ENCODE results near the gene CRTC3. TPM values are rescaled to one million over a fixed set of nuclear protein-coding genes. Genes with fewer than 3 reads are reported as not detected.
"Not testable (repeated sequence)": the region's sequence is repeated elsewhere in the genome, so short reads cannot be mapped to it uniquely, and the experiment has no call there.

CRTC3 gene
- total and polyA plus RNA-seq, 4 donors, result 12.9 to 82.2 (median 44.0) TPM

DNA sequence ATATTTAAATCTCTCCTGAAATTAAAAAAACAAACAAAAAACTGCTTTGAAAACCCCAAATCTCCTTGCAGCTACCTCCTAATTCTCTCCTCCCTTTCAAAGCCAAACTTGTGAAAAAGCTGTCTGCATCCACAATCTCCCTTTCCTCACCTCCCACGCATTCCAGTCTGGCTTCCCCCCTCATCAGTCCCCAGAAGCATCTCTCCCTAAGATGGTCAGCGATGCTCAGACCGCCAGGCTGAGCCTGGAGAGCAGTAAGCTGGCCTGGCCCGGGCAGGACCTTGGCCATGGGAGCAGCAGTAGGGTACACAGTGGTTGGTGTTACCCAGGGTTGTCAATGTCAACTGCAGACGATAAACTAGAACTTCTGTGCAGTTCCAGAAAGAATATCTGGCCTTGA is 154.6 kb downstream of the CRTC3 start:
- Histone ChIP-seq H3K9me3 (ENCODE audit: control insufficient read depth, low read length) (no peaks in the 10 kb centered on the region), H3K27me3 (ENCODE audit: control insufficient read depth in 1 of 2, insufficient read depth in 2 of 2, low read length in 1 of 2) (no peaks in the 10 kb centered on the region), H3K4me1 (ENCODE audit: control insufficient read depth in 1 of 2, insufficient read depth in 2 of 2, low read length in 2 of 2) (peaks cover 0 to 7% of the 10 kb centered on the region in 2 donors), H3K27ac (ENCODE audit: low read depth in 1 of 2, low read length in 2 of 2) (no peak overlapping the region), H3K4me3 (ENCODE audit: low read length in 2 of 2) (no peak overlapping the region), H3K36me3 (ENCODE audit: control insufficient read depth in 1 of 2, insufficient read depth in 2 of 2, low read length in 1 of 2) (no peaks in the 10 kb centered on the region)
- no peak for DNase-seq
- intact Hi-C loops (cut with DNase I), result no loop called here
- no peak for ATAC-seq (ENCODE audit: low FRiP score)
- WGBS, 2 donors, result 87 to 92% methylated on average over 5 of the region's 5 CpGs

DNA sequence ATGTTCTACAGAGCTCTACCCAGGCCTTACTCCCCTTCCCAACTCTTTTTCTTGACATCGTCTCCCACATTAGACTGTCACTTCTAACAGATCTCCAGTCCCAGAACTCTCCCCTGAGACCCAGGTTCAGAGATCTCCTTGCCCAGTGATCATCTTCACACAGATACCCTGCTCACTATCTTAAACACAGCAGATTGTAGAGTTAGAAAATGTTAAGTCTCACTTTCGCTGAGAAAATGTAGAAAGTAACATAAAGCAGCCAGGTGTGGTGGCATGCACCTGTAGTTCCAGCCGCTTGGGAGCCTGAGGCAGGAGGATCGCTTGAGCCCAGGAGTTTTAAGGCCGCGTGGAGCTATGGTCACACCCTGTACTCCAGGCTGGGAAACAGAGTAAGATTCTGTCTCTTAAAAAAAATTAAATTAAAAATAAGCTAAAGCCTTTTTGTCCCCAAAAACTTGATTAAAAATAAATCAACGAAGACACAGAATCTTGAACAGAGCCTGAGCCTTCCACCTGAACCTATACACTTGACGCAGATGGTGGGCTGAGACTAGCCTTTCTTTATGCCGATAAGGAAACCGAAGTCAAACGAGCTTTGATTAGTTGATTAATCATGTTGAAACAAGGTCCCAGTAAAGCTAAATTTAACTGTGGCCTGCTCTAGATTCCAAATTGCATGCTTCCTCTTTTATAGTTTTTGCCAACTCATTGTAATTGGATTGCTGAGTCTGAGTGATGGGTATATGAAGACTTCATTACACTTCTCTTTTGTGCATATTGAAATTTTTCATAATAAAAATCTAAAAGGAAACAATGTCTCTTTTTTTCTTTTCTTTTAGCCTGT is 156.1 kb downstream of the CRTC3 start:
- H3K9me3 ChIP-seq (ENCODE audit: control insufficient read depth, low read length), result no peaks in the 10 kb centered on the region
- no peak for ATAC-seq (ENCODE audit: low FRiP score)
- H3K4me3 ChIP-seq (ENCODE audit: low read length in 2 of 2), result no peak overlapping the region
- no peak for DNase-seq
- no peak overlapping the region for H3K27ac ChIP-seq (ENCODE audit: low read depth in 1 of 2, low read length in 2 of 2)
- H3K4me1 ChIP-seq (ENCODE audit: control insufficient read depth in 1 of 2, insufficient read depth in 2 of 2, low read length in 2 of 2), result peaks cover 0 to under 1% of the 10 kb centered on the region in 2 donors
- WGBS, 2 donors, result 83 to 88% methylated on average over 11 of the region's 11 CpGs
- no peaks in the 10 kb centered on the region for H3K27me3 ChIP-seq (ENCODE audit: control insufficient read depth in 1 of 2, insufficient read depth in 2 of 2, low read length in 1 of 2)
- no peaks in the 10 kb centered on the region for H3K36me3 ChIP-seq (ENCODE audit: control insufficient read depth in 1 of 2, insufficient read depth in 2 of 2, low read length in 1 of 2)
- intact Hi-C loops (cut with DNase I), result no loop called here

DNA sequence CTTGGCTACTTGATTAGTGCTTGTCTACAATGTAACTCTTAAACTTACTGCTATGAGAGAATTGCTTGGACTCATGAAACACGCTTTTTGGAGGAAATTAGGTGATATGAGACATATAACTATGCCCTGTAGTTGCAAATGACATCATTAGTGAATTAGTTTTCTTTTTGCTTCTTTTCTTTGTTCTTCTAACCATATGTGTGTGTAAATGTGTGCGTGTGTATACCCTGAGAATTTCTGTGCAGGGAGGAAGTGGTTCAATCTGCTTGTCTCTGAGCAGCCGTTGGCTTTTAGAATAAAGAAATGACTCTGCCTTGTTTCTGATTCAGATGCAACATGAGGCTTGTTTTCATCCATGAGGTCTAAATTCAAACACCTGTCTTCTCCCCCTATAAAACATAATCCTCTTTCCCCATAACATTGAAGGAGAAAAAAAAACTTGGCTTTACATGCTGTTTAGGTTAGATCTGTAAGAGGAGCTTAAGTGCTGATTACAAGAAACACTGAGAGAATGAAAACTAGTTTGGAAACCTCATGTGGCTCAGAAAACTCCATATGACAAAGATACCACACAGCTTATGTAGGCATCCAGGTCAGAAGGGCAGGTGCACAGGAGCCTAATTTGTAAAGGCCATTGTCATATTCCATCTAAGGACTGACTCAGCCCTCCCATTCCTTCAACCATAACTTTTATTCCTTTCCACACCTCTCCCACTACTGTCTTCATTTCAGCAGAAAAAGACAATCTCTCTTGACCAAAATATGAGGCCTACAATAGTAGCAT is 156.9 kb downstream of the CRTC3 start:
- H3K27me3 ChIP-seq (ENCODE audit: control insufficient read depth in 1 of 2, insufficient read depth in 2 of 2, low read length in 1 of 2), result no peaks in the 10 kb centered on the region
- intact Hi-C loops (cut with DNase I), result no loop called here
- 87 to 94% methylated on average over 3 of the region's 3 CpGs for WGBS, 2 donors

DNA sequence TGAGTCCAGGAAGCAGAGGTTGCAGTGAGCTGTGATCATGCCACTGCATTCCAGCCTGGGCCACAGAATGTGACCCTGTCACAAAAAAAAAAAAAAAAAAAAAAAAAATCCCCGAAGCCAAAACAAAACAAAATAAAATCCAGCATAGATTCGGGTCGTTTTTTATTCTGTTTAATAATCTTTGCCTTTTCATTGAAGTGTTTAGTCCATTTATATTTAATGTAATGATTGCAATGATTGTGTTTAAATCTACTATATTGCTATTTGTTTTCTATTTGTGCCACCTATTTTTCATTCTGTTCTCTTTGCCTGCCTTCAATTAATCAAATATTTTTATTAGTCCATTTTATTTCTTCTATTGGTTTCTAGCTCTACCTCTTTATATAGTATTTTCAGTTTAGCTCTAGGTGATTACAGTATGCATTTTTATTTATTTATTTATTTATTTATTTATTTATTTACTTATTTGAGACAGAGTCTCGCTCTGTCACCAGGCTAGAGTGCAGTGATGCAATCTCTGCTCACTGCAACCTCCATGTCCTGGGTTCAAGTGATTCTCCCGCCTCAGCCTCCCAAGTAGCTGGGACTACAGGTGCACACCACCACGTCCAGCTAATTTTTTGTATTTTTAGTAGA is 159.7 kb downstream of the CRTC3 start:
- H3K36me3 ChIP-seq (ENCODE audit: control insufficient read depth in 1 of 2, insufficient read depth in 2 of 2, low read length in 1 of 2); intact Hi-C loops (cut with DNase I); H3K4me1 ChIP-seq (ENCODE audit: control insufficient read depth in 1 of 2, insufficient read depth in 2 of 2, low read length in 2 of 2); H3K27me3 ChIP-seq (ENCODE audit: control insufficient read depth in 1 of 2, insufficient read depth in 2 of 2, low read length in 1 of 2); H3K27ac ChIP-seq (ENCODE audit: low read depth in 1 of 2, low read length in 2 of 2); DNase-seq; H3K9me3 ChIP-seq (ENCODE audit: control insufficient read depth, low read length); H3K4me3 ChIP-seq (ENCODE audit: low read length in 2 of 2); ATAC-seq (ENCODE audit: low FRiP score): not testable (repeated sequence)
- WGBS, 2 donors, result 82 to 87% methylated on average over 6 of the region's 6 CpGs

More for the DNA sequence above, 156.9 kb downstream of the CRTC3 start:
- no peak overlapping the region for H3K27ac ChIP-seq (ENCODE audit: low read depth in 1 of 2, low read length in 2 of 2)
- no peak for ATAC-seq (ENCODE audit: low FRiP score)
- H3K36me3 ChIP-seq (ENCODE audit: control insufficient read depth in 1 of 2, insufficient read depth in 2 of 2, low read length in 1 of 2), result no peaks in the 10 kb centered on the region
- no peaks in the 10 kb centered on the region for H3K4me1 ChIP-seq (ENCODE audit: control insufficient read depth in 1 of 2, insufficient read depth in 2 of 2, low read length in 2 of 2)
- DNase-seq, result no peak
- H3K4me3 ChIP-seq (ENCODE audit: low read length in 2 of 2), result no peak overlapping the region
- H3K9me3 ChIP-seq (ENCODE audit: control insufficient read depth, low read length), result no peaks in the 10 kb centered on the region

DNA sequence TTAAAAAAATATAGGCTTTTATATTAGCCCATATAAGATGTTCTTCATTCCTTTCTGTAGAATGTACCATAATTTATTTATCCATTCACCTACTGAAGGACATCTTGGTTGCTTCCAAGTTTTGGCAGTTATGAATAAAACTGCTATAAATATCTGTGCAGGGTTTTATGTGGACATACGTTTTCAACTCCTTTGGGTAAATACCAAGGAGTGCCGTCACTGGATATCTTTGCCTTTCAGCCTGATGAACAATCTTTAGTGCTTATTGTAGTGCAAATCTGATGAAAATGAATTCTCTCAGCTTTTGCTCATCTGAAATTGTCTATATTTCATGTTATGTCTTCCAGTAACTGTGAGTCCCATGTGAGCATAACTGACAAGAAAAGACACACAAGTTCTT is 160.9 kb downstream of the CRTC3 start:
- Histone ChIP-seq H3K27ac (ENCODE audit: low read depth in 1 of 2, low read length in 2 of 2) (no peak overlapping the region), H3K27me3 (ENCODE audit: control insufficient read depth in 1 of 2, insufficient read depth in 2 of 2, low read length in 1 of 2) (no peaks in the 10 kb centered on the region), H3K9me3 (ENCODE audit: control insufficient read depth, low read length) (no peaks in the 10 kb centered on the region), H3K4me3 (ENCODE audit: low read length in 2 of 2) (no peak overlapping the region), H3K4me1 (ENCODE audit: control insufficient read depth in 1 of 2, insufficient read depth in 2 of 2, low read length in 2 of 2) (no peaks in the 10 kb centered on the region), H3K36me3 (ENCODE audit: control insufficient read depth in 1 of 2, insufficient read depth in 2 of 2, low read length in 1 of 2) (no peaks in the 10 kb centered on the region)
- ATAC-seq (ENCODE audit: low FRiP score), result no peak
- WGBS, 2 donors, result 13 to 18% methylated on average over 2 of the region's 2 CpGs
- no peak for DNase-seq
- intact Hi-C loops (cut with DNase I), result loop anchor here in 1 of 2 donors (5.0 kb wide), 1 partner anchor 43 kb away; no protein-coding TSS in a partner anchor

DNA sequence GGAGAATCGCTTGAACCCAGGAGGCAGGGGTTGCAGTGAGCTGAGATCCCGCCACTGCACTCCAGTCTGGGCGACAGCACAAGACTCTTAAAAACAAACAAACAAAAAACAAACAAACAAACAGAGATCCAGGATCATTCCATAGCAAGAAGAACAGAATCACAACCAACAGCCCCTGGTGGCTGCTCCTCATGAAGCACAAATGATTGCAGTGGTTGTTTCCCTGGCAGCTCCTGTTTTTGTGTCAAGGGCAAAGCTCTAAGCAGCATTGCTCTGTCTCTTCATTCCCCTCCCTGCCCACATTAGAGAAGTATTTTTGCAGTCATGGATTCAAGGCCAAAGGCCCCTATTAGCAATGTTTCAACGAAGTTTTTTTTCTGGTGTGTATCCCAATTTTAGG is 161.6 kb downstream of the CRTC3 start:
- no peaks in the 10 kb centered on the region for H3K36me3 ChIP-seq (ENCODE audit: control insufficient read depth in 1 of 2, insufficient read depth in 2 of 2, low read length in 1 of 2)
- H3K27me3 ChIP-seq (ENCODE audit: control insufficient read depth in 1 of 2, insufficient read depth in 2 of 2, low read length in 1 of 2), result no peaks in the 10 kb centered on the region
- WGBS, 2 donors, result 97 to 98% methylated on average over 4 of the region's 4 CpGs
- DNase-seq, result no peak
- H3K4me3 ChIP-seq (ENCODE audit: low read length in 2 of 2), result no peak overlapping the region
- intact Hi-C loops (cut with DNase I), result loop anchor here in 1 of 2 donors (5.0 kb wide), 1 partner anchor 44 kb away; no protein-coding TSS in a partner anchor
- no peak for ATAC-seq (ENCODE audit: low FRiP score)
- no peak overlapping the region for H3K27ac ChIP-seq (ENCODE audit: low read depth in 1 of 2, low read length in 2 of 2)
- no peaks in the 10 kb centered on the region for H3K9me3 ChIP-seq (ENCODE audit: control insufficient read depth, low read length)
- H3K4me1 ChIP-seq (ENCODE audit: control insufficient read depth in 1 of 2, insufficient read depth in 2 of 2, low read length in 2 of 2), result no peaks in the 10 kb centered on the region

DNA sequence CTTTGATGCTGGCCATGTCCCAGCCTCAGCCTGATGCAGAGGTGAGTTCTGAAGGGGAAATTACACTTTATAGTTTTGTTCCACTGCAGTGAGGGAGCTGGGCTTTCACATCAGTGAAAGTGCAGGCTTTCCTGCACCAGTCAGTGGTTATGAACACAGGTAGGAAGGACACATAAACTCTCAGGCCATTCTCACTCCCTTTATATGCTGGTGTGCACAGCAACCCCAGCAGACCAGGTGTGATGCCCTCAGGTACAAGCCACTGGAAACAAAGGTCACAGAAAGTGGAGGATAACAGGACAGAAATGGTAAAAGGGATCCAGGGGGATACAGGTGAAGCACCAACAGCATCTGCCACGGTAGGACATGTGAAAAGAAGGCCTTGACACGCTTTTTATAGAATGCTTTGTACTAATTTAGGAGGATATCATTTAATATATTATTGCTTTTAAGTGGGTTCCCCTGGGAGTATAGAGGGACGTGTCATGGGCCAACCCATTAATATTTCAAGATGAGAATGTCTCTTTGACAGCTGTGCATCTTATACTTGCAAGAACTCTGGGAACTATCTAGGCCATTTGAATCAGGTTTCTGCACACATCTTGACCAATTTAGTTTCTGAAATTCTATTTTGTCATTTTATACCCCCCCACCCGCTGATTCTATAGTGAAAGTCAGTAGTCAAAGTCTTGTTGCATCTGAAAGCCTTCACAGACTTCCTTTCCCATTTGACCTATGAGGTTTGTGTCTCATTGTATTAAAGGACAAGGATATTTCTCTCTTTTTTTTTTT is 162.5 kb downstream of the CRTC3 start:
- H3K27ac ChIP-seq (ENCODE audit: low read depth in 1 of 2, low read length in 2 of 2), result no peak overlapping the region
- H3K4me3 ChIP-seq (ENCODE audit: low read length in 2 of 2), result no peak overlapping the region
- ATAC-seq (ENCODE audit: low FRiP score), result no peak
- H3K9me3 ChIP-seq (ENCODE audit: control insufficient read depth, low read length), result no peaks in the 10 kb centered on the region
- H3K4me1 ChIP-seq (ENCODE audit: control insufficient read depth in 1 of 2, insufficient read depth in 2 of 2, low read length in 2 of 2), result no peaks in the 10 kb centered on the region
- intact Hi-C loops (cut with DNase I), result loop anchor here (2.0 to 5.0 kb wide), 2 partner anchors 43 to 45 kb away; no protein-coding TSS in a partner anchor
- no peaks in the 10 kb centered on the region for H3K36me3 ChIP-seq (ENCODE audit: control insufficient read depth in 1 of 2, insufficient read depth in 2 of 2, low read length in 1 of 2)
- no peaks in the 10 kb centered on the region for H3K27me3 ChIP-seq (ENCODE audit: control insufficient read depth in 1 of 2, insufficient read depth in 2 of 2, low read length in 1 of 2)
- DNase-seq, result no peak
- 92 to 98% methylated on average over 4 of the region's 4 CpGs for WGBS, 2 donors

All from aorta (tissue), 5 donors.